SK-N-SH (cell line): Measurements from ENCODE around the gene PARP2. TPM values are rescaled to one million over a fixed set of nuclear protein-coding genes. Genes with fewer than 3 reads are reported as not detected.

ENCODE experiments used
- CTCF ChIA-PET: fragments of 300-600, 350-600 bp; formaldehyde crosslinking; extraction: SDS; loops from one replicate; lab custom pipeline; 2021; lab: Yijun Ruan, JAX
- POLR2A ChIA-PET: fragments of 350-600 bp; sonication (Branson Sonifier 250); formaldehyde crosslinking; extraction: SDS; loops from one replicate; lab custom pipeline; 2020; ENCODE audit warnings: antibody characterized with exemption, inconsistent platforms; lab: Yijun Ruan, JAX
- DNase-seq: peaks from one replicate; pipeline ENCODE4 v3.0.0; 2012
- H2AFZ ChIP-seq: fragments of 200-600 bp; sonication (generic); 2 replicates; pipeline ENCODE4 v1.8.1; 2016; ENCODE audit warnings: antibody characterized with exemption, mild to moderate bottlenecking, low read depth
- H3F3A ChIP-seq: fragments of 200-600 bp; sonication (generic); replicated peaks from 2 replicates; pipeline ENCODE3; 2016; ENCODE audit warnings: antibody characterized with exemption, mild to moderate bottlenecking; ENCODE audit not compliant: insufficient read depth
- H3K27ac ChIP-seq, 2 experiments: fragments of 200-500 bp in 1 of 2; fragments of 200-600 bp in 1 of 2; sonication (Bioruptor generic) in 1 of 2; sonication (generic), shearing (Covaris generic) in 1 of 2; 2 replicates each; pipeline versions ENCODE4 v1.5.1 to v1.6.1; 2014 to 2016; ENCODE audit warnings: low read depth in 2 of 2, inconsistent platforms in 1 of 2, low read length in 1 of 2, mild to moderate bottlenecking in 1 of 2, mixed read lengths in 1 of 2
- H3K27me3 ChIP-seq: fragments of 200-600 bp; sonication (generic), shearing (Covaris generic); 2 replicates; pipeline ENCODE4 v1.6.1; 2016; ENCODE audit warnings: mixed run types; ENCODE audit not compliant: insufficient read depth
- H3K36me3 ChIP-seq, 2 experiments: fragments of 200-500 bp in 1 of 2; fragments of 200-600 bp in 1 of 2; sonication (Bioruptor generic) in 1 of 2; sonication (generic) in 1 of 2; replicated peaks in 1 of 2; 2 replicates each; pipeline versions ENCODE3 to v1.5.1; 2014 to 2016; ENCODE audit warnings: low read length in 1 of 2, mild to moderate bottlenecking in 1 of 2; ENCODE audit not compliant: insufficient read depth in 2 of 2, control insufficient read depth in 1 of 2
- H3K4me1 ChIP-seq, 2 experiments: fragments of 200-500 bp in 1 of 2; fragments of 200-600 bp in 1 of 2; sonication (Bioruptor generic) in 1 of 2; sonication (generic), shearing (Covaris generic) in 1 of 2; 2 replicates each; pipeline versions ENCODE4 v1.5.1 to v1.6.1; 2014 to 2016; ENCODE audit warnings: low read depth in 1 of 2, low read length in 1 of 2, mixed run types in 1 of 2; ENCODE audit not compliant: insufficient read depth in 2 of 2, control insufficient read depth in 1 of 2
- H3K4me2 ChIP-seq: fragments of 200-600 bp; sonication (generic), shearing (Covaris generic); 2 replicates; pipeline ENCODE4 v1.6.1; 2017; ENCODE audit warnings: mixed run types
- H3K4me3 ChIP-seq, 2 experiments: fragments of 200-500 bp in 1 of 2; fragments of 200-600 bp in 1 of 2; sonication (Bioruptor generic) in 1 of 2; sonication (generic), shearing (Covaris generic) in 1 of 2; 2 replicates each; pipeline versions ENCODE4 v1.5.1 to v1.8.1; 2014 to 2016; ENCODE audit warnings: low read depth in 2 of 2, inconsistent platforms in 1 of 2, low read length in 1 of 2, mild to moderate bottlenecking in 1 of 2, mixed read lengths in 1 of 2, moderate library complexity in 1 of 2
- H3K79me2 ChIP-seq: fragments of 200-600 bp; sonication (generic); 2 replicates; pipeline ENCODE4 v1.8.1; 2017; ENCODE audit warnings: mild to moderate bottlenecking; ENCODE audit not compliant: insufficient read depth
- H3K9ac ChIP-seq: fragments of 200-600 bp; sonication (generic); 2 replicates; pipeline ENCODE4 v1.6.1; 2017; ENCODE audit warnings: mixed run types
- H3K9me2 ChIP-seq: fragments of 200-600 bp; sonication (generic); 2 replicates; pipeline ENCODE4 v1.6.1; 2017; ENCODE audit warnings: mixed run types
- H3K9me3 ChIP-seq: fragments of 200-600 bp; sonication (generic); 2 replicates; pipeline ENCODE4 v1.6.1; 2017; ENCODE audit warnings: mixed run types, mild to moderate bottlenecking, moderate library complexity
- H4K20me1 ChIP-seq: fragments of 200-600 bp; sonication (generic); 2 replicates; pipeline ENCODE4 v1.6.1; 2017; ENCODE audit warnings: mild to moderate bottlenecking, mixed run types; ENCODE audit not compliant: insufficient read depth
- CTCF ChIP-seq: fragments of 200-600 bp; sonication (generic); IDR thresholded peaks from 2 replicates; pipeline ENCODE4 v1.6.1; 2017; ENCODE audit warnings: antibody characterized with exemption, mild to moderate bottlenecking, moderate library complexity
- ELF1 ChIP-seq: IDR thresholded peaks from 2 replicates; pipeline ENCODE4 v1.4.0; 2012
- FOSL2 ChIP-seq: IDR thresholded peaks from 2 replicates; pipeline ENCODE4 v1.4.0; 2012; ENCODE audit warnings: low read depth, mild to moderate bottlenecking, moderate library complexity, borderline replicate concordance
- FOXJ3 ChIP-seq: sonication (generic); formaldehyde crosslinking; IDR thresholded peaks from 2 replicates; pipeline ENCODE4 v1.5.1; 2020; ENCODE audit warnings: mild to moderate bottlenecking, missing genetic modification reagents
- FOXM1 ChIP-seq: IDR thresholded peaks from 2 replicates; pipeline ENCODE4 v1.4.0; 2012; ENCODE audit warnings: low read depth, mild to moderate bottlenecking
- JUND ChIP-seq: IDR thresholded peaks from 2 replicates; pipeline ENCODE4 v1.4.0; 2012
- MEF2A ChIP-seq: IDR thresholded peaks from 2 replicates; pipeline ENCODE4 v1.4.0; 2012; ENCODE audit warnings: low read depth, borderline replicate concordance
- NRF1 ChIP-seq: IDR thresholded peaks from 2 replicates; pipeline ENCODE4 v1.6.1; 2012; ENCODE audit warnings: low read depth, mild to moderate bottlenecking, low read length
- POLR2AphosphoS5 ChIP-seq: IDR thresholded peaks from 2 replicates; pipeline ENCODE4 v1.6.1; 2012; ENCODE audit warnings: low read depth, low read length
- RAD21 ChIP-seq: IDR thresholded peaks from 2 replicates; pipeline ENCODE4 v1.6.1; 2012; ENCODE audit warnings: mild to moderate bottlenecking, low read length
- RCOR1 ChIP-seq: fragments of 150-350 bp; IDR thresholded peaks from 2 replicates; pipeline ENCODE4 v1.6.1; 2017; ENCODE audit warnings: antibody characterized with exemption, low read length
- SIN3A ChIP-seq: IDR thresholded peaks from 2 replicates; pipeline ENCODE4 v1.6.1; 2012; ENCODE audit warnings: low read depth, mild to moderate bottlenecking, low read length, moderate library complexity, borderline replicate concordance
- SMC3 ChIP-seq: IDR thresholded peaks from 2 replicates; pipeline ENCODE4 v1.6.1; 2012; ENCODE audit warnings: low read depth, low read length, improper control_type of control experiment
- TAF1 ChIP-seq: IDR thresholded peaks from 2 replicates; pipeline ENCODE4 v1.6.1; 2012; ENCODE audit warnings: low read depth, mild to moderate bottlenecking, low read length, moderate library complexity, borderline replicate concordance
- TEAD4 ChIP-seq: IDR thresholded peaks from 2 replicates; pipeline ENCODE4 v1.4.0; 2012; ENCODE audit warnings: mild to moderate bottlenecking, borderline replicate concordance; ENCODE audit not compliant: insufficient read depth
- WGBS: methylation state at CpG from one replicate; pipeline ENCODE4 v1.1.6; 2017; ENCODE audit warnings: low lambda C conversion rate; 5-methylcytosine and 5-hydroxymethylcytosine counted together
- polyA plus RNA-seq, 3 experiments: library from polyadenylated mRNA; depleted of rRNA; stranded (reverse); fragments of >200 nt; gene quantifications; 2 replicates each; pipeline ENCODE4 v1.2.3, GENCODE V29; 2012
- TF ChIP-seq, protein P1 (sequence below): fragments of 150-350 bp; IDR thresholded peaks from 2 replicates; pipeline ENCODE4 v1.6.1; 2016; ENCODE audit warnings: mild to moderate bottlenecking, low read depth, low read length

The PARP2 gene
- polyA plus RNA-seq, 1 of the 3 experiments (the other 2 are of a cell fraction), result 23.3 TPM

GRCh38 chr14:20387576-20387975 lies 44.1 kb downstream of the PARP2 start:
- Histone ChIP-seq H3K9me3 (no peaks in the 10 kb centered on the region), H3K9me2 (no peaks in the 10 kb centered on the region), H3K79me2 (no peaks in the 10 kb centered on the region), H3F3A (no peaks in the 10 kb centered on the region), H4K20me1 (no peaks in the 10 kb centered on the region), H3K27ac (no peak overlapping the region), H3K36me3 (peaks cover 34 to 84% of the 10 kb centered on the region in 2 experiments), H2AFZ (no peak overlapping the region), H3K4me1 (no peaks in the 10 kb centered on the region), H3K4me2 (no peak overlapping the region), H3K27me3 (no peaks in the 10 kb centered on the region), H3K9ac (no peak overlapping the region), H3K4me3 (no peak overlapping the region)
- ChIA-PET CTCF (no interaction called here), POLR2A (no interaction called here)
- no peak for TF ChIP-seq POLR2AphosphoS5
- no peak for TF ChIP-seq SIN3A
- no peak for TF ChIP-seq FOXJ3
- TF ChIP-seq CTCF, result no peak
- TF ChIP-seq FOSL2, result no peak
- no peak for TF ChIP-seq JUND
- TF ChIP-seq SMC3, result no peak
- TF ChIP-seq, protein P1, sequence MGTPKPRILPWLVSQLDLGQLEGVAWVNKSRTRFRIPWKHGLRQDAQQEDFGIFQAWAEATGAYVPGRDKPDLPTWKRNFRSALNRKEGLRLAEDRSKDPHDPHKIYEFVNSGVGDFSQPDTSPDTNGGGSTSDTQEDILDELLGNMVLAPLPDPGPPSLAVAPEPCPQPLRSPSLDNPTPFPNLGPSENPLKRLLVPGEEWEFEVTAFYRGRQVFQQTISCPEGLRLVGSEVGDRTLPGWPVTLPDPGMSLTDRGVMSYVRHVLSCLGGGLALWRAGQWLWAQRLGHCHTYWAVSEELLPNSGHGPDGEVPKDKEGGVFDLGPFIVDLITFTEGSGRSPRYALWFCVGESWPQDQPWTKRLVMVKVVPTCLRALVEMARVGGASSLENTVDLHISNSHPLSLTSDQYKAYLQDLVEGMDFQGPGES, result no peak
- TF ChIP-seq ELF1, result no peak
- no peak for TF ChIP-seq FOXM1
- DNase-seq, result no peak
- 96% methylated on average over 6 of the region's 6 CpGs for WGBS

GRCh38 chr14:20388159-20388558 lies 44.7 kb downstream of the PARP2 start:
- WGBS, result 37% methylated on average over 4 of the region's 4 CpGs

More at GRCh38 chr14:20388159-20388558, 44.7 kb downstream of the PARP2 start:
- POLR2A ChIA-PET, result no interaction called here
- Histone ChIP-seq H3F3A (no peaks in the 10 kb centered on the region), H3K9me3 (no peaks in the 10 kb centered on the region), H3K79me2 (no peaks in the 10 kb centered on the region), H3K4me2 (no peak overlapping the region), H3K4me3 (no peak overlapping the region), H2AFZ (no peak overlapping the region), H3K9me2 (no peaks in the 10 kb centered on the region), H3K36me3 (peaks cover 38 to 80% of the 10 kb centered on the region in 2 experiments), H3K27ac (no peak overlapping the region)
- no peak for DNase-seq
- TF ChIP-seq FOSL2, result no peak
- TF ChIP-seq TEAD4, result no peak
- TF ChIP-seq MEF2A, result no peak
- TF ChIP-seq TAF1, result no peak
- no peak for TF ChIP-seq RCOR1
- TF ChIP-seq RAD21, result no peak
- TF ChIP-seq NRF1, result no peak
- TF ChIP-seq, all 33 proteins: peak for 0
- H3K4me1 ChIP-seq, result no peaks in the 10 kb centered on the region
- no peaks in the 10 kb centered on the region for H3K27me3 ChIP-seq
- H4K20me1 ChIP-seq, result no peaks in the 10 kb centered on the region
- H3K9ac ChIP-seq, result no peak overlapping the region
- CTCF ChIA-PET, result no interaction called here
